Measurements from ENCODE around the gene SOBP. TPM values are rescaled to one million over a fixed set of nuclear protein-coding genes. Genes with fewer than 3 reads are reported as not detected.

SOBP gene
- total and polyA plus RNA-seq, 2 experiments from 2014 or later = 1.5 to 3.0 TPM

GRCh38 chr6:107653861-107654394, 164.0 kb downstream of the SOBP start (continued):
- TF ChIP-seq ZNF462 (CRISPR knock-in tag; IDR thresholded peaks at IDR 0.05) (no peak), EZH2phosphoT487 (IDR thresholded peaks at IDR 0.05; ENCODE audit: unreplicated experiment) (no peak), STAT1 (IDR thresholded peaks at IDR 0.05; ENCODE audit: unreplicated experiment) (no peak), ETS1 (IDR thresholded peaks at IDR 0.05) (no peak)

- Histone ChIP-seq H3K4me1 (ENCODE audit: insufficient read depth) (peaks cover 30% of the 10 kb centered on the region; the same call in 1 of the 2 replicates), H3K79me2 (replicated peaks; ENCODE audit: insufficient read depth) (no peaks in the 10 kb centered on the region), H3K36me3 (ENCODE audit: insufficient read depth) (no peaks in the 10 kb centered on the region), H3K27ac (ENCODE audit: low read depth) (no peak overlapping the region), H3K4me2 (no peak overlapping the region), H3K4me3 (no peak overlapping the region), H4K20me1 (replicated peaks; ENCODE audit: insufficient read depth) (no peaks in the 10 kb centered on the region), H3F3A (replicated peaks; ENCODE audit: low read depth) (no peaks in the 10 kb centered on the region), H2AFZ (no peak overlapping the region), H3K9me2 (ENCODE audit: insufficient read depth) (0 out of 2 replicates have a peak, but pooled peaks cover 8% of the 10 kb centered on the region), H3K27me3 (ENCODE audit: insufficient read depth) (no peaks in the 10 kb centered on the region)
- Mint-ChIP-seq H3K27ac (no peak overlapping the region; the same call in 1 of the 2 replicates), H3K9me3 (no peaks in the 10 kb centered on the region), H3K27me3 (ENCODE audit: insufficient read depth, low read depth, poor library complexity) (no peaks in the 10 kb centered on the region), H3K36me3 (ENCODE audit: low read depth) (peaks cover 3% of the 10 kb centered on the region; the same call in 2 of the 3 replicates), H3K4me3 (no peak overlapping the region), H3K4me1 (peaks cover 28% of the 10 kb centered on the region)
- DNase-seq (ENCODE audit: low spot score) (no peak), ATAC-seq (no peak)
- TF ChIP-seq NANOG (IDR thresholded peaks at IDR 0.05; ENCODE audit: borderline replicate concordance) (no peak), JUNB (IDR thresholded peaks at IDR 0.05; ENCODE audit: unreplicated experiment) (no peak), POLR2AphosphoS5 (IDR thresholded peaks at IDR 0.05; ENCODE audit: low read depth) (no peak), EZH2phosphoT487 (IDR thresholded peaks at IDR 0.05; ENCODE audit: unreplicated experiment) (no peak), ZNF462 (CRISPR knock-in tag; IDR thresholded peaks at IDR 0.05) (no peak)
These were observed 164.8 kb downstream of the SOBP start for GRCh38 chr6:107654764-107655163.
